H1 (cell line): ENCODE measurements around the gene ZNF362. TPM values are rescaled to one million over a fixed set of nuclear protein-coding genes. Genes with fewer than 3 reads are reported as not detected.

Experiments
- CTCF ChIA-PET: fragments of 300-600 bp; sonication (Branson Sonifier 250); formaldehyde crosslinking; loops from one replicate; lab custom pipeline; 2021; ENCODE audit not compliant: partially characterized antibody; lab: Charles Lee
- POLR2A ChIA-PET: fragments of 300-600 bp; sonication (Branson Sonifier 250); formaldehyde crosslinking; loops from one replicate; lab custom pipeline; 2021; ENCODE audit warnings: inconsistent platforms; ENCODE audit not compliant: partially characterized antibody; lab: Charles Lee
- DNase-seq, 2 experiments: peaks; one replicate each; pipeline versions ENCODE4 v3.0.0 to v3.0.0-alpha.2; 2010 to 2022; ENCODE audit warnings: low spot score in 2 of 2, low read depth in 1 of 2, mixed read lengths in 1 of 2
- FAIRE-seq: peaks from 2 replicates; lab custom pipeline; 2011; peaks lifted over from hg19 to GRCh38; lab: Jason Lieb, UNC
- H2AFZ ChIP-seq: 2 replicates; pipeline ENCODE4 v1.8.1; 2012; ENCODE audit warnings: low read length, inconsistent platforms
- H2AK5ac ChIP-seq: 2 replicates; pipeline ENCODE4 v1.6.1; 2013; ENCODE audit warnings: low read depth, low read length
- H2BK120ac ChIP-seq: replicated peaks from 2 replicates; pipeline ENCODE3; 2013; ENCODE audit warnings: low read depth, low read length, inconsistent platforms
- H2BK12ac ChIP-seq: 2 replicates; pipeline ENCODE4 v1.6.1; 2013; ENCODE audit warnings: low read depth, low read length
- H2BK15ac ChIP-seq: 2 replicates; pipeline ENCODE4 v1.6.1; 2013; ENCODE audit warnings: low read length
- H2BK20ac ChIP-seq: 2 replicates; pipeline ENCODE4 v1.6.1; 2013; ENCODE audit warnings: low read length
- H2BK5ac ChIP-seq: 2 replicates; pipeline ENCODE4 v1.6.1; 2013; ENCODE audit warnings: low read depth, low read length
- H3K14ac ChIP-seq: 2 replicates; pipeline ENCODE4 v1.6.1; 2013; ENCODE audit warnings: inconsistent platforms; ENCODE audit not compliant: insufficient read length
- H3K18ac ChIP-seq: 2 replicates; pipeline ENCODE4 v1.6.1; 2013; ENCODE audit warnings: low read length; ENCODE audit errors: extremely low read depth
- H3K23ac ChIP-seq: 2 replicates; pipeline ENCODE4 v1.6.1; 2013; ENCODE audit warnings: inconsistent platforms; ENCODE audit not compliant: insufficient read length
- H3K23me2 ChIP-seq: 2 replicates; pipeline ENCODE4 v1.6.1; 2013; ENCODE audit warnings: low read depth, low read length
- H3K27ac ChIP-seq: 2 replicates; pipeline ENCODE4 v1.6.1; 2011; ENCODE audit warnings: low read depth, low read length, inconsistent platforms
- H3K27me3 ChIP-seq, 4 experiments: replicated peaks in 1 of 4; 1 replicate in 1 of 4; 2 replicates in 3 of 4; pipeline versions ENCODE4 v1.6.1 to v1.8.1; 2011 to 2013; ENCODE audit warnings: low read length in 3 of 4, mild to moderate bottlenecking in 3 of 4, inconsistent platforms in 2 of 4, mixed read lengths in 2 of 4, moderate library complexity in 1 of 4; ENCODE audit not compliant: control insufficient read depth in 3 of 4, insufficient read depth in 3 of 4; ENCODE audit errors: extremely low read depth in 1 of 4
- H3K36me3 ChIP-seq, 4 experiments: 2 replicates each; pipeline versions ENCODE4 v1.6.1 to v1.8.1; 2011 to 2013; ENCODE audit warnings: mild to moderate bottlenecking in 4 of 4, low read length in 3 of 4, moderate library complexity in 2 of 4, control low read depth in 1 of 4, inconsistent platforms in 1 of 4; ENCODE audit not compliant: insufficient read depth in 4 of 4, control insufficient read depth in 2 of 4
- H3K4ac ChIP-seq: replicated peaks from 2 replicates; pipeline ENCODE3; 2013; ENCODE audit warnings: low read length, low read depth, mixed read lengths, inconsistent platforms; ENCODE audit not compliant: insufficient read length
- H3K4me1 ChIP-seq, 4 experiments: replicated peaks in 1 of 4; 1 replicate in 1 of 4; 2 replicates in 3 of 4; pipeline versions ENCODE4 v1.6.1 to v1.8.1; 2011 to 2013; ENCODE audit warnings: low read length in 3 of 4, inconsistent platforms in 2 of 4, mixed read lengths in 1 of 4; ENCODE audit not compliant: insufficient read depth in 4 of 4, control insufficient read depth in 3 of 4
- H3K4me2 ChIP-seq, 2 experiments: 2 replicates each; pipeline versions ENCODE4 v1.6.1 to v1.8.1; 2011 to 2013; ENCODE audit warnings: low read depth in 2 of 2, low read length in 2 of 2, control low read depth in 1 of 2, inconsistent platforms in 1 of 2, mild to moderate bottlenecking in 1 of 2; ENCODE audit not compliant: insufficient read depth in 1 of 2
- H3K4me3 ChIP-seq, 4 experiments: fragments of 200-600, 300-600 bp in 1 of 4; sonication (generic), shearing (Covaris generic), sonication (Bioruptor Twin) in 1 of 4; 2 replicates each; pipeline versions ENCODE4 v1.5.1 to v1.8.1; 2011 to 2016; ENCODE audit warnings: low read length in 4 of 4, low read depth in 3 of 4, control low read depth in 2 of 4, inconsistent platforms in 2 of 4, mild to moderate bottlenecking in 2 of 4, mixed read lengths in 1 of 4, moderate library complexity in 1 of 4; ENCODE audit not compliant: insufficient read depth in 2 of 4; ENCODE audit errors: extremely low read depth in 1 of 4
- H3K56ac ChIP-seq: replicated peaks from 2 replicates; pipeline ENCODE3; 2013; ENCODE audit warnings: low read depth, mild to moderate bottlenecking, mixed read lengths, low read length, inconsistent platforms; ENCODE audit not compliant: insufficient read length
- H3K79me1 ChIP-seq: 2 replicates; pipeline ENCODE4 v1.6.1; 2013; ENCODE audit warnings: low read depth, low read length, control low read depth
- H3K79me2 ChIP-seq, 2 experiments: 2 replicates each; pipeline versions ENCODE4 v1.6.1 to v1.8.1; 2012 to 2013; ENCODE audit warnings: low read length in 2 of 2, mild to moderate bottlenecking in 2 of 2, inconsistent platforms in 1 of 2; ENCODE audit not compliant: insufficient read depth in 2 of 2, control insufficient read depth in 1 of 2
- H3K9ac ChIP-seq, 4 experiments: replicated peaks in 1 of 4; 1 replicate in 1 of 4; 2 replicates in 3 of 4; pipeline versions ENCODE4 v1.6.1 to v1.8.1; 2011 to 2013; ENCODE audit warnings: low read depth in 3 of 4, low read length in 3 of 4, control low read depth in 2 of 4, mild to moderate bottlenecking in 2 of 4, moderate library complexity in 2 of 4, inconsistent platforms in 1 of 4; ENCODE audit errors: extremely low read depth in 1 of 4
- H3K9me3 ChIP-seq, 2 experiments: 2 replicates each; pipeline versions ENCODE4 v1.6.1 to v1.8.1; 2012 to 2013; ENCODE audit warnings: mild to moderate bottlenecking in 2 of 2, moderate library complexity in 2 of 2, control low read depth in 1 of 2, inconsistent platforms in 1 of 2, low read depth in 1 of 2, low read length in 1 of 2, mixed read lengths in 1 of 2; ENCODE audit not compliant: insufficient read depth in 2 of 2
- H4K20me1 ChIP-seq, 2 experiments: replicated peaks in 1 of 2; 2 replicates each; pipeline versions ENCODE3 to v1.8.1; 2011 to 2013; ENCODE audit warnings: inconsistent platforms in 2 of 2, low read length in 2 of 2, mild to moderate bottlenecking in 1 of 2; ENCODE audit not compliant: insufficient read depth in 2 of 2, control insufficient read depth in 1 of 2
- H4K5ac ChIP-seq: 2 replicates; pipeline ENCODE4 v1.6.1; 2013; ENCODE audit warnings: low read length, low read depth, mixed read lengths, inconsistent platforms; ENCODE audit not compliant: insufficient read length
- H4K8ac ChIP-seq: 2 replicates; pipeline ENCODE4 v1.8.0; 2013; ENCODE audit warnings: mild to moderate bottlenecking, moderate library complexity, low read length, inconsistent platforms; ENCODE audit not compliant: insufficient read depth; ENCODE audit errors: extremely low read depth
- H4K91ac ChIP-seq: replicated peaks from 2 replicates; pipeline ENCODE3; 2013; ENCODE audit warnings: low read length, mixed read lengths, inconsistent platforms; ENCODE audit not compliant: insufficient read length
- ATF3 ChIP-seq: IDR thresholded peaks from 2 replicates; pipeline ENCODE4 v1.6.1; 2011; ENCODE audit warnings: low read depth, mild to moderate bottlenecking, low read length; ENCODE audit not compliant: insufficient read depth
- E2F6 ChIP-seq: IDR thresholded peaks from 2 replicates; pipeline ENCODE4 v1.6.1; 2012; ENCODE audit warnings: inconsistent platforms
- EGR1 ChIP-seq: IDR thresholded peaks from 2 replicates; pipeline ENCODE4 v1.6.1; 2011; ENCODE audit warnings: low read depth, low read length, borderline replicate concordance
- EZH2 ChIP-seq: fragments of 200-600 bp; sonication (generic); IDR thresholded peaks from 2 replicates; pipeline ENCODE4 v1.7.1; 2012; ENCODE audit warnings: low read depth, mild to moderate bottlenecking, moderate library complexity, low read length, inconsistent platforms; ENCODE audit not compliant: severe bottlenecking
- HDAC2 ChIP-seq, 2 experiments: fragments of 300-600 bp in 1 of 2; sonication (generic) in 1 of 2; IDR thresholded peaks; 2 replicates each; pipeline ENCODE4 v1.6.1; 2011 to 2012; ENCODE audit warnings: low read depth in 2 of 2, low read length in 2 of 2, mild to moderate bottlenecking in 2 of 2, moderate library complexity in 2 of 2, borderline replicate concordance in 1 of 2, inconsistent platforms in 1 of 2
- HDAC6 ChIP-seq: IDR thresholded peaks from one replicate; pipeline ENCODE4 v1.7.1; 2012; ENCODE audit warnings: low read depth, mild to moderate bottlenecking, inconsistent platforms, low read length, moderate library complexity
- RAD21 ChIP-seq, 2 experiments: IDR thresholded peaks in 1 of 2; conservative IDR thresholded peaks in 1 of 2; 2 replicates each; pipeline ENCODE4 v1.6.1; 2011; ENCODE audit warnings: low read depth in 2 of 2, low read length in 2 of 2, improper control_type of control experiment in 1 of 2, inconsistent platforms in 1 of 2, mild to moderate bottlenecking in 1 of 2, moderate library complexity in 1 of 2
- RBBP5 ChIP-seq: IDR thresholded peaks from 2 replicates; pipeline ENCODE4 v1.7.1; 2012; ENCODE audit warnings: low read depth, mild to moderate bottlenecking, inconsistent platforms, low read length, moderate library complexity, borderline replicate concordance
- RFX5 ChIP-seq: IDR thresholded peaks from 2 replicates; pipeline ENCODE4 v1.6.1; 2011; ENCODE audit warnings: low read depth, low read length, improper control_type of control experiment, borderline replicate concordance
- WGBS, 2 experiments: shearing (Covaris generic) in 1 of 2; methylation state at CpG; one replicate each; pipeline versions ENCODE4 v1.1.6 to v1.1.7; 2013 to 2015; ENCODE audit warnings: low lambda C conversion rate in 2 of 2, mixed read lengths in 2 of 2, inconsistent platforms in 1 of 2, low coverage in 1 of 2, missing lambda C conversion rate in 1 of 2; ENCODE audit not compliant: insufficient replicate concordance in 2 of 2, insufficient coverage in 1 of 2, insufficient read length in 1 of 2; ENCODE audit errors: extremely low coverage in 1 of 2, missing lambda C conversion rate in 1 of 2; 5-methylcytosine and 5-hydroxymethylcytosine counted together
- polyA plus RNA-seq, 7 experiments: library from polyadenylated mRNA; depleted of rRNA in 3 of 7; stranded (reverse) in 5 of 7; unstranded in 2 of 7; fragments of >200 nt in 5 of 7; fragments of 200-250 nt in 2 of 7; gene quantifications; 1 replicate in 5 of 7; 2 replicates in 1 of 7; 4 replicates in 1 of 7; pipeline versions ENCODE4 v1.2.1 to v1.2.3, GENCODE V29; 2011 to 2013; ENCODE audit warnings: missing spikeins in 2 of 7, mixed read lengths in 2 of 7
- total RNA-seq: library from RNA; stranded (reverse); fragmentation: NEBNext Ultra II Directional; extraction: Animal tissue kit (Norgen Biotek cat#: 25700); gene quantifications from 2 replicates; pipeline ENCODE4 v1.2.1, GENCODE V29; 2021

The ZNF362 gene
- total and polyA plus RNA-seq, 2 of the 8 experiments (the other 6 are each of a cell fraction or from before 2014, with no cell fraction given), result 24.2 to 27.8 TPM

- H3K14ac ChIP-seq, result no peak overlapping the region
- peak overlapping the region; percentile 10 for H4K91ac ChIP-seq
- no peak overlapping the region for H2AFZ ChIP-seq
- H2AK5ac ChIP-seq, result no peak overlapping the region
- H3K4ac ChIP-seq, result no peak overlapping the region
- H4K8ac ChIP-seq, result no peak overlapping the region
- H3K56ac ChIP-seq, result no peak overlapping the region
- no peak overlapping the region for H2BK20ac ChIP-seq
- H2BK120ac ChIP-seq, result no peak overlapping the region
- no peak overlapping the region for H3K4me3 ChIP-seq
- ChIA-PET POLR2A (interaction anchor here (0.6 kb wide), 1 partner anchor 161 kb away, joined by 3 read pairs; no protein-coding TSS in a partner anchor), CTCF (interaction anchor here (0.6 to 7.8 kb wide), 52 partner anchors 9 to 367 kb away, joined by 3 to 180 read pairs (median 4); partner anchors contain the start of genes A3GALT2 and ZSCAN20)
- H3K79me1 ChIP-seq, result 0 out of 2 replicates have a peak, but pooled peaks cover 3% of the 10 kb centered on the region
- H3K79me2 ChIP-seq, result no peaks in the 10 kb centered on the region
- H2BK15ac ChIP-seq, result no peak overlapping the region
- DNase-seq (no peak), FAIRE-seq (no peak)
- 78% methylated on average over 4 of the region's 4 CpGs; no CpG with 5 or more reads in 1 of the 2 experiments for WGBS, 2 experiments
- H3K36me3 ChIP-seq, result peaks cover 0 to 12% (median 6%) of the 10 kb centered on the region in 4 experiments; a peak in 7 of 8 replicates
- no peaks in the 10 kb centered on the region for H3K23me2 ChIP-seq
- H3K4me2 ChIP-seq, result no peak overlapping the region
- H2BK5ac ChIP-seq, result no peak overlapping the region
- 0 out of 7 replicates have a peak, but pooled peaks cover 0 to 4% (median 0%) of the 10 kb centered on the region in 4 experiments for H3K27me3 ChIP-seq
- H3K9ac ChIP-seq, result no peak overlapping the region
- H4K5ac ChIP-seq, result no peak overlapping the region
- H3K4me1 ChIP-seq, result peaks cover 0 to 8% (median 0%) of the 10 kb centered on the region in 4 experiments; a peak in 3 of 7 replicates
- peaks cover 2 to 8% of the 10 kb centered on the region in 2 experiments for H4K20me1 ChIP-seq
- H3K18ac ChIP-seq, result no peak overlapping the region
- no peak overlapping the region for H2BK12ac ChIP-seq
- H3K9me3 ChIP-seq, result no peaks in the 10 kb centered on the region
- no peak overlapping the region for H3K27ac ChIP-seq
- TF ChIP-seq RBBP5 (no peak), RFX5 (no peak), EGR1 (no peak), RAD21 (IDR thresholded peaks at IDR 0.05 in 1 of 2, conservative IDR thresholded peaks at IDR 0.05 in 1 of 2; ENCODE audit: low read depth in 2 of 2, low read length in 2 of 2) (no peak), EZH2 (no peak), E2F6 (no peak), ATF3 (no peak), HDAC6 (no peak), HDAC2 (IDR thresholded peaks at IDR 0.05; ENCODE audit: borderline replicate concordance in 1 of 2, low read depth in 2 of 2, low read length in 2 of 2) (no peak)
- H3K23ac ChIP-seq, result no peak overlapping the region
Observed at GRCh38 chr1:33297911-33298622, 41.8 kb downstream of the ZNF362 start.
